Measurements from ENCODE around the gene AP2A2.

AP2A2 gene

GRCh38 chr11:1018091-1018490 is 92.4 kb downstream of the AP2A2 start:
- H3K27ac ChIP-seq, result no peak overlapping the region
- no peak overlapping the region for H3K4me3 ChIP-seq (ENCODE audit: low read depth in 1 of 2, low read length in 1 of 2)
- peaks cover 8% of the 10 kb centered on the region for H3K36me3 ChIP-seq
- no peak for TF ChIP-seq CTCF (IDR thresholded peaks at IDR 0.05)
- H3K9me3 ChIP-seq, result no peaks in the 10 kb centered on the region
- H3K27me3 ChIP-seq, result no peaks in the 10 kb centered on the region
- no peaks in the 10 kb centered on the region for H3K4me1 ChIP-seq (ENCODE audit: control insufficient read depth in 1 of 2, insufficient read depth in 1 of 2, low read depth in 1 of 2, low read length in 1 of 2)

- H3K27ac ChIP-seq, result no peak overlapping the region
- H3K4me3 ChIP-seq (ENCODE audit: low read depth in 1 of 2, low read length in 1 of 2), result no peak overlapping the region
- H3K27me3 ChIP-seq, result no peaks in the 10 kb centered on the region
- no peaks in the 10 kb centered on the region for H3K9me3 ChIP-seq
- H3K36me3 ChIP-seq, result no peaks in the 10 kb centered on the region
- no peak for TF ChIP-seq CTCF (IDR thresholded peaks at IDR 0.05)
- H3K4me1 ChIP-seq (ENCODE audit: control insufficient read depth in 1 of 2, insufficient read depth in 1 of 2, low read depth in 1 of 2, low read length in 1 of 2), result no peaks in the 10 kb centered on the region
These were observed 93.7 kb downstream of the AP2A2 start for GRCh38 chr11:1019321-1019910.

GRCh38 chr11:1020211-1020905 is 94.7 kb downstream of the AP2A2 start:
- Histone ChIP-seq H3K27ac (no peak overlapping the region), H3K27me3 (no peaks in the 10 kb centered on the region)

GRCh38 chr11:1022411-1022810 is 96.7 kb downstream of the AP2A2 start:
- Histone ChIP-seq H3K27me3 (no peaks in the 10 kb centered on the region), H3K27ac (no peak overlapping the region), H3K4me1 (ENCODE audit: control insufficient read depth in 1 of 2, insufficient read depth in 1 of 2, low read depth in 1 of 2, low read length in 1 of 2) (no peaks in the 10 kb centered on the region), H3K36me3 (no peaks in the 10 kb centered on the region), H3K4me3 (ENCODE audit: low read depth in 1 of 2, low read length in 1 of 2) (no peak overlapping the region), H3K9me3 (no peaks in the 10 kb centered on the region)
- TF ChIP-seq CTCF (IDR thresholded peaks at IDR 0.05), result no peak

More at GRCh38 chr11:1020211-1020905, 94.7 kb downstream of the AP2A2 start:
- no peaks in the 10 kb centered on the region for H3K36me3 ChIP-seq
- no peaks in the 10 kb centered on the region for H3K9me3 ChIP-seq
- no peaks in the 10 kb centered on the region for H3K4me1 ChIP-seq (ENCODE audit: control insufficient read depth in 1 of 2, insufficient read depth in 1 of 2, low read depth in 1 of 2, low read length in 1 of 2)
- no peak for TF ChIP-seq CTCF (IDR thresholded peaks at IDR 0.05)
- H3K4me3 ChIP-seq (ENCODE audit: low read depth in 1 of 2, low read length in 1 of 2), result no peak overlapping the region

- H3K27ac ChIP-seq, result no peak overlapping the region
- no peaks in the 10 kb centered on the region for H3K9me3 ChIP-seq
- no peaks in the 10 kb centered on the region for H3K27me3 ChIP-seq
- no peak overlapping the region for H3K4me3 ChIP-seq (ENCODE audit: low read depth in 1 of 2, low read length in 1 of 2)
- TF ChIP-seq CTCF (IDR thresholded peaks at IDR 0.05), result no peak
- H3K36me3 ChIP-seq, result no peaks in the 10 kb centered on the region
- H3K4me1 ChIP-seq (ENCODE audit: control insufficient read depth in 1 of 2, insufficient read depth in 1 of 2, low read depth in 1 of 2, low read length in 1 of 2), result no peaks in the 10 kb centered on the region
These were observed 97.5 kb downstream of the AP2A2 start for GRCh38 chr11:1022908-1023810.

All from neutrophil (primary cell).